GM19328 (cell line): ENCODE data around the gene NCKAP5.

Source experiments
- ATAC-seq: cut with Tn5 transposase; IDR thresholded peaks from one replicate; pipeline ENCODE4 v1.9.1; 2021; ENCODE audit warnings: mild to moderate bottlenecking, moderate library complexity; ENCODE audit not compliant: unreplicated experiment

NCKAP5 gene

GRCh38 chr2:132623096-132623839 is 945.0 kb downstream of the NCKAP5 start:
- ATAC-seq = no peak
